Activated gamma-delta T cell treated with Interleukin-2 at 50 U/mL for 16 hours (primary cell): ENCODE data around the gene CRIM1.

Source experiments
- DNase-seq: peaks from one replicate; pipeline ENCODE4 v3.0.0-alpha.2; 2020

CRIM1 gene

DNA sequence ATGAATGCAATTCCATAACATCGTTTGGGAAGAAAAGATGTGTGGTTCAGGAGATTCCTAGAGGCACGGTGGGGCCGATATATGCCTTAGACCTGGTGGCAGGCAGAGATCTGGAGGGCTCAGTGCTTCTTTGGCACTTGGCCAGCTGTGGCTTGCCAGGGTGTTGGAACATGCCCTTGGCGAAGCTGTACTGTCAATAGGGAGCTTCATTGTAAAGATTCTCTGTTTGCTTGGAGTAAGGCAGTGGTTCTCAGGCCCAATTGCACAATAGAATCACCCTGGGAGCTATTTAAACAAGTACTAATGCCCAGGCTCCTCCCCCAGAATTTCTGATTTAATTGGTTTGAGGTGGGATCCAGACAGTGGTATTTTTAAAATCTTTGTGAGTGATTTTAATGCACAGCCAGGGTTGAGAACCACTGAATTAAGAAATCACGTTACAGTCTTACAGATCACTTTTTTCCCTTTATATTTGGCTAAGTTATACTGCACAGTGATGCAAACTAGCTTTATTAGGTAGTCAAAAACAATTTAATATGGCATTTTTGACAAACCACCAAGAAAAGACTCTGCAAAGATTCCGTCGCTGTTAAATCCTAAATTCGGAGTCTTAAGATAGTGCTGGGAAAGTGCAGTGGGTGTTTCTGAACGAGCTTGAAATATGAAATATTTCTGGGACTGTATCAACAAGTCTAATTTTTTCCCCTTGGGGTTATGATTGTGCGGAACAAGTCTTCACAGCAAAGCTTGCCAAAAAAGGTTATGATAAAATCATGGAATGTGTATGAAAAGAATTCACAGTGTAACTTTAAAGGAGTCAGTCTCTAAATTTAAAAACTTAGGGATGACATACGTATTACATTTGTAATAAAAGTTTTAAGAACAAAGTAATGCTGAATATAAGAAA lies 78.0 kb downstream of the CRIM1 start:
- no peak for DNase-seq

DNA sequence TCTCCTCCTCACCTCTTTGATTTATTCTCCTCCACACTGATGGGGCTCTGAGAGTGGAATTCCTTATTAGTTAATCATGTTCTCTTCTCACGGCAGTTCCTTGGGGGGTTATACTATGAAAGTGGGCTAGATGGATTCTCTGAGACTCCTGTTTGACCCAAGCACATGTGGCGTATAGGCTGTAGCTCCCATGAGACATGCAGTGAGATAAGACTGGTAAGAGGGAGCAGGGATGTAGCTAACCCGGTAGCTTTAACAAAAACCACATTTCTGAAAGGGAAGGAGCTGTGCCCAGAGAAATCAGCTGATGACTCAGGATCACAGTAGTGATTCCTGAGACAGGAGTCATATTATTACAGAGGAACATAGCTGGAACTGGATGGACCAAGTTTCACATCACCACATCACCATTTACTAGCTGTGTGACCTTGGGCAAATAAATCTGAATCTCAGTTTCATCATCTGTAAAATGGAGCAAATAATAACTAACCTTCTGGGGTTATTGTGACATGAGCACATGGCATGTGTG lies 82.9 kb downstream of the CRIM1 start:
- DNase-seq: no peak

DNA sequence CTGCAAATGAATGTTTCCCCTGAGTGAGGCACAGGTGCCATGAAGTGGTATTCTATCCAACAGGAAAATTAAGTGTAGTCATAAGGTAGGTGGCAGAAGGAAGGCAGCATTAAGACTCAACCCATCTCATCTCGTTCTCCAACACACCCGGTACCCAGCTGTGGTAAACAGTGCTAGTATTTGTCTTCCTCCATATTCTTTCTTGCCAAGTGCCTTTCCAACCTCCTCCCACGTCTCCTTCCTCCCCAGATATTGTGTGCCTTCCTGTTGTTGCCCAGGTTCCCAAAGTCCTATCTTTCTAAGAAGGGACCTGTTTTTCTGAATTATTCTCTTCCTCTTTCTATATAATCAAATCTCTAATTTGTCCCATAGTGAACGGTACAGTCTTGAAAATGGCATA lies 83.5 kb downstream of the CRIM1 start:
- DNase-seq: no peak

DNA sequence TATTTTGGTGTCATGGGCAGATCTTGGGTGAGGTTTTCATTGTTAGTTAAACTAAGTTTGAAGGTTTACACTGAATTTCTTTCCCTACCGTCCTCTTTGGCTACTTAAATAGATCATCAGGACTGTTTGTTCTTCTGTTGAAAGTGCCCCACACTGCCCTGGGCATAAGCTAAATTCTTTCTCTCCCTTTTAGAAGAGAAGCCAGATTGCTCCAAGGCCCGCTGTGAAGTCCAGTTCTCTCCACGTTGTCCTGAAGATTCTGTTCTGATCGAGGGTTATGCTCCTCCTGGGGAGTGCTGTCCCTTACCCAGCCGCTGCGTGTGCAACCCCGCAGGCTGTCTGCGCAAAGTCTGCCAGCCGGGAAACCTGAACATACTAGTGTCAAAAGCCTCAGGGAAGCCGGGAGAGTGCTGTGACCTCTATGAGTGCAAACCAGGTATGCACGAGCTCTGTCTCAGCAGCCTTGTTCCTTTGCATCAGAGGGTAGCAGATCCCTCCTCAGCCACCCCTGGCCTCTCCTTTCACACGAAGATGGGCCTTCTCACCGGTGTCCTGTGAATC lies 85.6 kb downstream of the CRIM1 start:
- DNase-seq: no peak

DNA sequence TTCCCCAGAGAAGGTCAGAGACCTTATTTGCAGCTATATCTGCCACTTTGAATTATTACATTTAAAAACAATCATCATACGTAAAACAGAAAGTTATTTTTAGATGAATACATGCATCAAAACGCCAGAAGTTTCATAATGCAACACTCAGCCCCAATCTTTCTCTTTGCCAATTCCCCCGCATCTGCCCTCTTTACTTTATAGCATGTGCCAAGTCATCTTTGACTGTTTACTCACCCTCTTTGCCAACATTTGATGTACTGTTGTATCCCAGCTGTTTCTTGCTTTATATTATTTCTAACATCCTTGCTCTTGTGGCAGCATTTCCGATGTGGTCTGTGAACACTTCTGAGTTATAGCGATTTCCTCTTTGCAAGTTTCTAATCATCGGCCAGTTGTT lies 86.2 kb downstream of the CRIM1 start:
- no peak for DNase-seq

DNA sequence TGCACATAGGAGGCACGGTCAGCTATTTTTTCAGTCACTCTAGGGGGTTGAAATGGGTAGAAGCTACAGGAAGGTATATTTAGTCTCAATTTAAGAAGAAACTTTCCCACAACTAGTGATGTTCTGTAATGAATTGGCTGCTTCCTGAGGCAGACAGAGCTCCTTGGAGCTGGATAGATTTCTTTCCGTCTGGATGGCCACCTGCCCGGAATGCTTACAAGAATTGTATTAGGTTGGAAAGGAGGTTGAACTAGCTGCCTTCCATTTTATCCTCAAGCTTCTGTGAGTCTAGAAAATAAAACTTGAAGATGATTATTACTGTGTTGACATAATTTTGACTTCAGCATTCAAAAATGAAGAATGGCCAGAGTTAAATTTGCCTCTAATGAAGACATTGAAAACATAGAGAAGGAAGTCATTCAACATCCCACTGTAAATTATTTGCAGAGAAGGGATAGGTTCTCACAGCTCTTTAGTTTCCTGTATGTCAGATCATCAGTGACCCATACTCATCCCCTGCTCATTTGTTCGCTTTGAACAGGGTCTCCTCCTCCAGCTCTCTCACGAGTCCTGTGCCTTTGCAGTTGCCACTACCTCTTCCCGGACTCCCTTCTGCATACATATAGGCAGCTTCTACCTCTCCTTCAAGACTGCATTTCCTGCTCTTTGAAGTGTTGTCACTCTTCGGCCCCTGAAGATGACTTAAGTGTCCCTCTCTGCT lies 88.8 kb downstream of the CRIM1 start:
- DNase-seq: no peak

DNA sequence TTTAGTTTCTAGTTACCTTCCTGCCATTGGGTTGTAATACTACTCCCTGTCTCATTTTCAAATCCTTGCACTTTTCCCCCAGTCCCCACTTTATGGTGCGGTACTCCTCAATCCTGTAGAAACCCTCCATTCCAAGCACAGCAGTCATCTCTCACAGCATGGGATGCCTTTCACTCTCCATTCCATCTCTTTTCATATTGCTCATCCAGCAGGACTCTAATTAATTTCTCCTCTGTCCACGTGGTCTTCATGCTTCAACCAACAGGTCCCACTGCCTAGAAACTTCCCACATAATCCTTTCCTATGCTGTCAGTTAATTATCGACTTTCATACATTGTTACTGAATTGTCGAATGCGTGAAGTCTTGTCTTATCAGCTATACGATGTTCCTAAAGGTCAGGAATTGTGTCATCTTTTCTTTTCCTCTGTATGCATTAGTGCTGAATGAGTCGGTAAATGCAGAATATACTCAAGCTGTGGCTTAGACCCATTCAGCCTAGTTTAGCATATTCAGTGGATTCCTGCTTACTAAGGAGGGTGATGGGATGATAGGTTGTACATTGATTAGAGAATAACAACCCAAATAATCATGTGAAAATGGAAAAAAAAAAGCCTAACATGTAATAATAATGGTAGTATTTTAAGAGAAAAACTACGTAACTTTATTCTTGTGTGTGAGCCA lies 89.7 kb downstream of the CRIM1 start:
- no peak for DNase-seq

DNA sequence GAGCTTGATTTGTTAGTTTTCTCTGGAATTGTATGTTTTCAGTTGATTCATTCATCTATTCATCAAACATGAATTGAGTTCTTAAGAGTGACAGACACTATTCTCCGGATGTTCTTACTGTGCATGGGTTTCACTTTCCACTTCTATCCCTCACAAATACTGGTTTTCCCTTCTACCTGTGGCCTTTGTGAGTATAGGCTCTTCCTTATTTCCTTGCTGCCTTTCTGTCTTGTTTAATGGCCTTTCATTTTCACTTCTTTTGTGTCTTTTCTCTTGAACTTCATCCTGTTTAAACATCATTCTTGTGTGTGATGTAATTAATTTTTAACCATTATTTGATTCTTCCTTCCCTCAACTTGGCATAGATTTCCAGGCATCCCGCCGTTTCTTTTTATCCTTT lies 90.7 kb downstream of the CRIM1 start:
- DNase-seq: no peak

DNA sequence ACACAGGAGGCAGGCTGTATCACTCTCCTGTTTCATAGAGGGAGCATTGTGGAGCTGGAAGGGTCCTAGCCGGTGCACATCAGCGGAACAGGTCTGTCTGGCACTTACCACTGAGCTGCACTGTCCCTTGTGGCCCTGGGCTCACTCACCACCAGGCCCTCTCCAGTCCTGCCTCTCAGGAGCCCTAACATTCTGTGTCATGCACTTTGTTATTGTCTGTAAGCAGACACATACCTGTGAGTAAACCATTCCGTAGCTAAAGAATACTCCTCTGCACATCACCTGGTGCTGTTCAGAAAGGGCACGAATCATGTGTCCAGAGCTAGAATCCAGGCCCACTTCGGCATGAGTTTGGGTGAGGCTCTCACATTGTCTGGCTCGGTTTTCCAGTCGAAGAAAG lies 93.6 kb downstream of the CRIM1 start:
- DNase-seq: no peak

DNA sequence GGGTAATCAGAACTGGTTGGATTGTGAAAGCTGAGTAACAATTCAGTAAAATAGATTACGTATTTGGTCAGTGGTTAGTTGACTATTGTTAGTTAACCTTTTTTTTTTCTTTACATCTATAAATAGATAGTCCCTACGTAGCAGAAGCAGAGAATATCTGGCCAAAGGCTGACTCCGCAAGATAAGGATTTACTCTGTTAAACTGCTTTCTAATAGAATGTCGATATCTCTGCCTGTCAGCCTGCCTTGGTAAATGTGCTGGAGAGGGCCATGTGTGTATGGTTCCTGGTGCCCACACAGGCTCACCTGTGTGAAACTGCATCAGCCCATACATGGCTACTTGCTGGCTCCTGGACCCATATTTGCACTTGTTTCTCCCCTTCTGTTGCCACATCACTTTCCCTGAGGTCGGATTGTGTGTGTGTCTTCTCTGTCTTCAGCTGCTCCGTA lies 94.4 kb downstream of the CRIM1 start:
- no peak for DNase-seq

DNA sequence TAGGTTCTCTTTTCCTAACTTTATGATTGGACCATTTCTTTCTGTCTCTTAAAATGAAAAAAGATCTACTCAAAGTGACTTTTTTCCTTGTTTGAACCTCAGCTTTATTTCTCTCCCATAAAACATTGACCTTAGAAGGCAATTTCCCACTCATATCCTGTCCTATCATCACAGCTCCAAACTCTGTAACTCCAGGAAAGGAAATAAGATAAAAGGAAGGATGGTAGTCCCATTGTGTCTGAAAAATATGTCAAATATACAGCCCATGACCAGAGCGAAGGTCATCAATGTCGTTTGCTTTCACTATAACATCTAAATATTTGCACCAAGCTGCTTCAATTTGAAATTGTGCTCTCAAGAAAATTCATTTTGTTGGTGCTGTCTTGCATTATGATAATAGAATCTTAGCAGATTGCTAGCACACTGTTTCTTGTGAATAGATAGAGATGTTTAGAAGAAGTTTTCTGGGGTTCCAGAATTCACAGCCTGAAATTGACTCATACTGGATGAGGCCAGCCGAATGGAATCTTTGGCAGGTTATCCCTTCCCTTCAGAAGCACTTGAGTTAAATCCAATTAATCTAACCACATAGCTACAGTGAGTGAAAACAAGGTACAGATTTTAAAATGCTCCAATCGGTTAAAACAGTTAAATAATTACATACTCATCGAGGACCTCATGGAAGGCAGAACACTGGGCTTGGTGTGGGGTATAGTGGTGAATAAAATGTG lies 95.1 kb downstream of the CRIM1 start:
- no peak for DNase-seq

DNA sequence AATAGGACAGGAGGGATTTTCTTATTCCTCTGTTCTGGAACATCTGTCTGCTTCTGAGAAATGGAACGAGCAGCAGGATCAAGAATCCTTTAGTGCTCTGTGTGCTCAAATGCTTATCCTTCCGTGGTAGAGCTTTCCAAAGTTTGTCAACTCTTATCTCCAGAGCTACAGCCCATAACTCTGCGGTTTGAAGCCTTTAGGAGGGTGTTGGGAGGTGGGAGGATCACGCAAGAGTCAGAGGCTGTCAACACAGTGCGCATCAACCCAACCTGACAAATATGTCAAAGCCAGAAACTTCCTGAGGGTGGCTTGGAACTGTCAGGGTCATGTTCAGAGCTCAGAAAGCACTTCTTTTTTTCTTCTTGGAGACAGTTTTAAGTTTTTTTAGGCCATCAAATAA lies 95.9 kb downstream of the CRIM1 start:
- DNase-seq: no peak

DNA sequence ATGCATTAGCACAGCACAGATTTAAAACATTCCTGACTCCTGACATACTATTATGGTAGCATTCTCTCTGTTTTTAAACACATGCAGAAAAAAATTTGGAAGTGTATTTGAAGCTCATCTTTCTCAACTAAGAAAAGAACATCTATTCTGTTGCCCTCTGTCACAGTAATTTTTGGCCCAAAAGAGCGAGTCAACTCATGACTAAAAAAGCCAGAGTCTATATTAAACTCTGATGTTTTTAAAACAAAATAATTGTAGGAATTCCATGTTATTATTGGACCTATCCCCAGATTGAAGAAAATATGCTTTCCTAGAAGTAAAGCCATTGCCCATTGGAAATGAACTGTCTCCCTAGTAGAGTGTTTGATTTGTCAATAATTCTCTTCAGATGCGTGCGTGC lies 96.7 kb downstream of the CRIM1 start:
- DNase-seq: no peak

DNA sequence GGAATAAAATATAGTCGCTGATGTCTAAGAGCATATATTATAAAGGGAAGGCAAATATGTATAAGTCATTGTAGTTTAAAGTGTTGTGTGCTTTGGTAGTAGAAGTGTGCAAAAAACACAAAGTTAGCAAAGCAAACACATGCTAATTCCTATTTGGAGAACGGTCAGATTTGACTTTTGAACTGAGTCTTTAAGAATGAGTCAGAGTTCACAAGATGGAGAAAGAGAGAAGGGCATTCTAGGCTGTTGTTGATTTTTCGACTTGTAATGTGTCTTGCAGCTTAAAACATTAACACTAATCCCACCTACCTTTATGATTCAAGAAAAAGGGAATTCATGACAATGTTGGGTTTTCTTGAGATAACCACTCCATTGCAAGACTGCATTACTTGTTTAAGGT lies 98.1 kb downstream of the CRIM1 start:
- no peak for DNase-seq

DNA sequence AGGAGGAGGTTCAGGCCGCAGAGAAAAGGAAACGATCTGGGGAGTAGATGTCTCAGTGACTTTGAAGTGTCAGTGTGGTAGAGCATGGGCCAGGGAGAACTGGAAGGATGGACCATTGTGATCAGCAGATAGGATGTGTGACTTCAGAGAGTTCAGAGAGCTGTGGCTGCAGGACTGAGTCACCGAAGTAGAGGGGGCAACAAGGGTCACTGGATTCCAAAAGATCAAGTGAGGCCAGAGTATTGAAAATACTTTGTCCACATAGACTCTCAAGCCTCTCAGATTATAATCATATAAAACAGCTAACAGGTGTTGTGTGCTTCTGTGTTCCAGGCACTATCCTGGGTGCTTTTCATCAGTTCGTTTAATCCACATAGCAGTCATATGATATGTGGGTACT lies 99.4 kb downstream of the CRIM1 start:
- no peak for DNase-seq

DNA sequence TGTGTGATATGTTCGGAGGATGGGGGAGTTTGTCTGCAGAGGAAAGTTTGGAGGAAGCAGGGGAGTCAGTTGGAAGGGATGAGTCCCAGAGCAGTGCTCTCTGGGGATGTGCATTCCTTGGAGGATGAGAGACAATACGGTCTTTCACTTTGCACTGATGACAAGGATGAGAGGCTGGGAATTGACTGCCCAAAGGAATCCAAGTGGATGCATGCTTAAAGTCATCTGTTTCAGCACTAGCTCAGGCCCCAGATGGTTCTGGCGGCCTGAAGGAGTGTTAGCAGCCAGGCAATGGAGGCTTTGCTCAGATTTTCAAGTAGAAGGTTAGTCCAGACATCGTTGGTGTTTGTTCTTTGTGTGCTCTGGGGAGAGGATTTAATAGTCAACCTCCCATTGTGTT lies 100.2 kb downstream of the CRIM1 start:
- DNase-seq: no peak

DNA sequence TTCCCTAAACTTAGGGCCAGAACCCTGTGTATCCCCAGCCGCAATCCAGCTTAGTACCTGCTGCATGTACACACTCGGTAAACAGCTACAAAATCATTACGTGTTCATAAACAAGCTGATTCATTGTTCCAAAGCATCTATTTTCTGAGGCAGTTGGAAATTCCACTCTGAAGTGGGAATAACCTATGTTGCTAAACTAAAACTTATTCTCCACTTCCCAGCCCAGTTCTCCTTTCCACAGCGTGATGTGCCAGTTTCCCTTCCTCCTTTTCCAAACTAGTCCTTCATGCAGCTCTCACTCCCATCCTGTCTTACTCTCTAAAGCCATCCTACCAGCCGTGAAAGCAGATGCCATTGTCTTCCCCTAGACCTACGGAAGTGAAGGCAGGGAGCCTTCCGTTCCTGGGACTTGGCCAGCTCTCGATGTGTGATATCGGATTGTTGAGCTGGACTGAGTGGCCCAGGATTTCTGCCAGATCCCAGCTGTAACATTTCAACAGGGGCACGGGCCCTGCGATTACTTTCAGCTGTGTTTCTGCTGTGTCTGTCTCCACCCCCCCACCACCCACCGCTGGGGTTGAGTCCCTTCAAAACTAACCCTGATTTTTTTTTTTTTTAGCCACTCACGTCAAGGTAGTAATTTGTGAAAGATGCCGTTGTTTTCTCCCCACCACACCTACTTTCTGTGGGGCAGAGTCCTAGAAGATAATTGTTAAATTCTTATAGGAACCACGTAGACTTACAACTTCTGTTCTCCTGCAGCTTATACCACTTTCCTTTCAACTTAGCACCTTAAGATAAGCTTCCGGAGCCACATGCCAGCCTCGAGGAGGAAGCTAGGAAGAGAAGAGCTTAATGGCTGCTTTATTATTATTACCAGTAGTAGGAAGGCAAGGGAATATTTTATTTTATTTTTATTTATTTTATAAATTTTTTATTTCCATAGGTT lies 100.9 kb downstream of the CRIM1 start:
- no peak for DNase-seq

DNA sequence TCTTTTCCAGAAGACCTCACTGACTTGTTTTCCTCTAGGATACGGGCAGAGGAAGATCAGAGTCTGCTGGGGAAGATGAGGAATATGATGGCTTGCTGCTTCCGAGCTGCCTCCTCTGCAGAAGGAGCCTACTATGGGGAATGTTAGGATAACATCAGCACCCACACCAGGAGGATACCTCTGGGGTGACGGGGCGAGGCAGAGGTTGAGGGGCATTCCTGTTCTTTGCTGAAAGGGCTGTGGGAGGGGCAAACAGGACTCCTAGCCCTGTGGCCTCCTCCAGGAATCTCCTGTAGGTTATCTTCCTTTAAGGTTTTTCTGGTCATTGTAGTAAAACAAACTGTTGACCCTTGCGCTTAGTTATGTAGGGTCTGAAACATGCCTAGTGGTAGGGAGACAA lies 102.5 kb downstream of the CRIM1 start:
- DNase-seq: no peak

DNA sequence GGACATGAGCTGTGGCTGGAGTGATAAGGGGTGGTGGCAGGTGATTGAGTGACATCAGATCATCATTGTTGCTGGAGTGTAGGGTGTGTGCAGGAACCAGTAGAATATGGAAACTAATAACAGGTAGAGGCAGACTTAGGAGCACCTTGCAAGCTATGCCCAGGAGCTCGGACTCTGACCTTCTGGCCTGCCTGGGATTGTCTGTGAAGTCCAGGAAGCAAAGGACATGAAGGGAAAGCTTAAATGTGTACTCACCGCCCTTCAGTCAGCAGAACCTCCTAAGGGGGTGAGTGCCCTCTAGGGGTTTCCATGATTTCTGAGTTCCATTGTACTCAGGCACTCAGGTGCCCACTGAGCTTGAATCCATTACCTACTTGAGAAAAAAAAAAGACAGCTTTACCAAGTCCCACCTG lies 104.2 kb downstream of the CRIM1 start:
- no peak for DNase-seq

DNA sequence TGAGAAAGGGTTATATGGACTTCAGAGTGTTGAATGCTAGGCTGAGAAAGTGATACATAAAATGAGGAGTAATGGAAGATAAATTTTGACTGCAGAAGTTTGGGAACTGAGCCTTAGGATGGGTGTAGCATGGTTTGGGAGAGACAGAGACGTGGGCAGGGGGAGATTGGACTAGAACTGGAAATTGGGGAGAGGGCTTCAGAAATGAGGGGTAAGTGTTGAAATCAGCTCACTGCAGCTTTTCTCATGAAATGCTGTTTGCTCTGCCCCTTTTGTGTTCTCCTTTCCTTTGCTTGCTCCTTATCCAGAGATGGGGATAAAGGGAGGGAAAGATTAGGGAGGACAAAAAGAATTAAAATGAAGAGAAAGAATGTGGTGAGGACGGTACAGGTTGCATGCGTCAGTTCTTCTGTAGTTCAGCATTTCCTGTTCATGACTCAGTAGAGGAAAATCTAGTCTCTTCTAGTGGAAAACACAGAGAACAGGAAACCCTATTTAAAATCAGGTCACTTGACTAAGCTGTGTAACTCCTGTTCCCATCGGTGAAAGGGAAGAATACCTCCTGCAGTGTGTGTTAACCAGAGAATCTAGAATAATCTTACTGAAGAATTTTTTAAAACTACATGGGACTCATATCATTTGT lies 105.6 kb downstream of the CRIM1 start:
- no peak for DNase-seq
